ENCODE measurements around the gene PLEKHM3. TPM values are rescaled to one million over a fixed set of nuclear protein-coding genes. Genes with fewer than 3 reads are reported as not detected.

Gene PLEKHM3
- total RNA-seq, 4 donors from 2014 or later: 22.0 to 29.1 (median 25.0) TPM

DNA sequence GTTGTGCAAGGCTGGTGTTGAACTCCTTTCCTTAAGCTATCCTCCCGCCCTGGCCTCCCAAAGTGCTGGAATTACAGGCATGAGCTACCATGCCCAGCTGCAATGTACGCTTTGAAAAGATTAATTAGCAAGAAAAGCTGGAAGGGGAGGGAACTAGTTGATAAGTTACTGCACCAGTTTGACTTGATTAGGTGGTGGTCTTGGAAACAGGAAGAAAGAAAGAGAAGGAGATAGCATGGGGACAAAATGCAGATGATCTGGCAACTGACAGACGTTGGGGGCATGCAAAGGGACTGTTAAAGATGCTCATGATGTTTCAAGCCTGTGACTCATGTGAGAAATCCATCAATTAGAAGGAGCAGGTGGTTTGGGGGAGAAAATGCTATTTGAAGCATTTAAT, 68.6 kb downstream of the PLEKHM3 start:
- H3K27me3 ChIP-seq: no peaks in the 10 kb centered on the region
- no peak for DNase-seq (ENCODE audit: low spot score in 2 of 2)
- TF ChIP-seq POLR2A (IDR thresholded peaks at IDR 0.05) (no peak), EP300 (IDR thresholded peaks at IDR 0.05) (no peak)
- TF ChIP-seq, protein P1, sequence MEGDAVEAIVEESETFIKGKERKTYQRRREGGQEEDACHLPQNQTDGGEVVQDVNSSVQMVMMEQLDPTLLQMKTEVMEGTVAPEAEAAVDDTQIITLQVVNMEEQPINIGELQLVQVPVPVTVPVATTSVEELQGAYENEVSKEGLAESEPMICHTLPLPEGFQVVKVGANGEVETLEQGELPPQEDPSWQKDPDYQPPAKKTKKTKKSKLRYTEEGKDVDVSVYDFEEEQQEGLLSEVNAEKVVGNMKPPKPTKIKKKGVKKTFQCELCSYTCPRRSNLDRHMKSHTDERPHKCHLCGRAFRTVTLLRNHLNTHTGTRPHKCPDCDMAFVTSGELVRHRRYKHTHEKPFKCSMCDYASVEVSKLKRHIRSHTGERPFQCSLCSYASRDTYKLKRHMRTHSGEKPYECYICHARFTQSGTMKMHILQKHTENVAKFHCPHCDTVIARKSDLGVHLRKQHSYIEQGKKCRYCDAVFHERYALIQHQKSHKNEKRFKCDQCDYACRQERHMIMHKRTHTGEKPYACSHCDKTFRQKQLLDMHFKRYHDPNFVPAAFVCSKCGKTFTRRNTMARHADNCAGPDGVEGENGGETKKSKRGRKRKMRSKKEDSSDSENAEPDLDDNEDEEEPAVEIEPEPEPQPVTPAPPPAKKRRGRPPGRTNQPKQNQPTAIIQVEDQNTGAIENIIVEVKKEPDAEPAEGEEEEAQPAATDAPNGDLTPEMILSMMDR (IDR thresholded peaks at IDR 0.05): no peak
- H3K4me1 ChIP-seq: peaks cover 0 to under 1% (median 0%) of the 10 kb centered on the region in 4 donors
- H3K9me3 ChIP-seq: no peaks in the 10 kb centered on the region
- H3K36me3 ChIP-seq: no peaks in the 10 kb centered on the region
- no peak overlapping the region for H3K4me3 ChIP-seq
- WGBS, 2 donors: 84 to 87% methylated on average over 3 of the region's 3 CpGs
- no peak overlapping the region for H3K27ac ChIP-seq

DNA sequence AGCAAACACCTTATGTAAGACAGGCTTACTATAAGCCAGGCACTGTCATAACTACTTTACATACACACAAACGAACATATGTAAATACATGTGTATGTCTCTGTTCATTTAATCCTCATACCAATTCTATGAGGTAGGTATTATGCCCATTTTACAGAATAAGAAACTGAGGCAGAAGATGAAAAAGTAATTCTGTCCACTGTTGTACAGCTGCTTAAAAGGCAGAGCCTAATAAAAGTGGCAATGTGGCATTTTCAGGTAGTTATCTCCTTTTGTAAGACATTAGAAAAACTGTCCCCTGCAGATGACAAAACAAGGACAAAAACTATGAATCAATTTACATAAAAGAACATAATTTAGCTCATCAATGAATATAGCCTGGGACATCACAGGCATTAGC, 69.9 kb downstream of the PLEKHM3 start:
- DNase-seq (ENCODE audit: low spot score in 2 of 2): no peak
- no peaks in the 10 kb centered on the region for H3K9me3 ChIP-seq
- H3K4me3 ChIP-seq: no peak overlapping the region
- TF ChIP-seq POLR2A (IDR thresholded peaks at IDR 0.05): no peak
- TF ChIP-seq, protein P1 (IDR thresholded peaks at IDR 0.05): no peak
- TF ChIP-seq EP300 (IDR thresholded peaks at IDR 0.05): no peak
- H3K36me3 ChIP-seq: no peaks in the 10 kb centered on the region
- peaks cover 0 to 14% (median 3%) of the 10 kb centered on the region in 4 donors for H3K4me1 ChIP-seq
- WGBS, 2 donors: 0 to 40% methylated on average over 1 of the region's 1 CpG
- H3K27ac ChIP-seq: no peak overlapping the region
- no peaks in the 10 kb centered on the region for H3K27me3 ChIP-seq

DNA sequence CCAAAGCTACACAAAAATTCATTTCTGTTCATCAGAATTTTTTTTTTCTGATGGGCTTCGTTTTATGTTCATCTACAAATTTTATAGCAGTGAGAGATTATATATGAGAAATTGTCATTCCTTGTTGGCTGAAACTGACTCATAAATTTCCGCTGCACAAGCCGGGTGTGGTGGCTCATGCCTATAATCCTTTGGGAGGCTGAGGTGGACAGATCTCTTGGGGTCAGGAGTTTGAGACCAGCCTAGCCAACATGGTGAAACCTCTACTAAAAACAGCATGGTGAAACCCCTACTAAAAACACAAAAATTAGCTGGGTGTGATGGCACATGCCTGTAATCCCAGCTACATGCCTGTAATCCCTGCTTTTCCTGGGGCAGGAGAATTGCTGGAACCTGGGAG, 72.0 kb downstream of the PLEKHM3 start:
- no peaks in the 10 kb centered on the region for H3K36me3 ChIP-seq
- 95 to 98% methylated on average over 3 of the region's 3 CpGs for WGBS, 2 donors

DNA sequence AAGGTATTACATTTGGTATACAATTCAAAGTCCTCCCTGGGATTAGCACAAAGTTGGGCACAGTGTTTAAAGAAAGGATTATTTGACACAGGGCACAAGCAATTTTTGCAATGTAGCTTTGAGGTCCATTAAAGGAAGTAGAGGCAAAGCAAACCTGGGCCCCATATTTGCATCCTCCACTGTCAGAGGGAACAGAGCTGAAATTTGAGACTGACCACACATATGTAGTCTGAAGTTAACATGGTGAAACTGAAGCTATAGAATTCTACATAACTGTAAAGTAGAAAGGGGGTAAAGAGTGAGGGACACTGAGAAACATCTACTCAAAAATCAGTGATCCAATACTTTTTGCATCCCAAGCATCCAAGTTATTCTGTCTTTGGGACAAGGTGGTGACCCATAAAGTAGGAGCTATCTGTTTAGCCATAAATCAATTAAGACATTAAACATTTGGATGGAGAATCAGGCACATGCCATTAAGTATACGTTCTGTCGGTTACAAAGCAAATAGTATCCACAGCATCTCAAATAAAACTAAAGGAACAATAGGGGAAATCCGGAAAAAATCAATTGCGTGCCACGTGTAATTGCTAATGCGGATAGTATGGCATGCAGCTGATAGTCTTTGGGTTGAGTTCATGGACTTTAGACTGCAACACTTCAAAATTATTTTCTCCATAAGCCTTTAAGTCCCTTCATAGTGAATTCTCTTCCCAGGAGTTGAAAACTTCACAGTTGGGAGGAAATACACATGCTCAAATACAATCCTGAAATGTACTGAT, 72.6 kb downstream of the PLEKHM3 start:
- no peak for TF ChIP-seq POLR2A (IDR thresholded peaks at IDR 0.05)
- no peak for TF ChIP-seq EP300 (IDR thresholded peaks at IDR 0.05)
- TF ChIP-seq, protein P1 (IDR thresholded peaks at IDR 0.05): no peak
- Histone ChIP-seq H3K27me3 (no peaks in the 10 kb centered on the region), H3K9me3 (no peaks in the 10 kb centered on the region), H3K4me3 (no peak overlapping the region), H3K27ac (no peak overlapping the region), H3K36me3 (no peaks in the 10 kb centered on the region), H3K4me1 (peaks cover 0 to 19% (median 3%) of the 10 kb centered on the region in 4 donors)
- no peak for DNase-seq (ENCODE audit: low spot score in 2 of 2)
- WGBS, 2 donors: 90 to 93% methylated on average over 6 of the region's 6 CpGs

More for the DNA sequence above, 72.0 kb downstream of the PLEKHM3 start:
- Histone ChIP-seq H3K4me1 (peaks cover 0 to 19% (median 3%) of the 10 kb centered on the region in 4 donors), H3K27ac (no peak overlapping the region), H3K27me3 (no peaks in the 10 kb centered on the region), H3K9me3 (no peaks in the 10 kb centered on the region), H3K4me3 (no peak overlapping the region)
- no peak for DNase-seq (ENCODE audit: low spot score in 2 of 2)
- TF ChIP-seq EP300 (IDR thresholded peaks at IDR 0.05) (no peak), POLR2A (IDR thresholded peaks at IDR 0.05) (no peak)
- TF ChIP-seq, protein P1 (IDR thresholded peaks at IDR 0.05): no peak

DNA sequence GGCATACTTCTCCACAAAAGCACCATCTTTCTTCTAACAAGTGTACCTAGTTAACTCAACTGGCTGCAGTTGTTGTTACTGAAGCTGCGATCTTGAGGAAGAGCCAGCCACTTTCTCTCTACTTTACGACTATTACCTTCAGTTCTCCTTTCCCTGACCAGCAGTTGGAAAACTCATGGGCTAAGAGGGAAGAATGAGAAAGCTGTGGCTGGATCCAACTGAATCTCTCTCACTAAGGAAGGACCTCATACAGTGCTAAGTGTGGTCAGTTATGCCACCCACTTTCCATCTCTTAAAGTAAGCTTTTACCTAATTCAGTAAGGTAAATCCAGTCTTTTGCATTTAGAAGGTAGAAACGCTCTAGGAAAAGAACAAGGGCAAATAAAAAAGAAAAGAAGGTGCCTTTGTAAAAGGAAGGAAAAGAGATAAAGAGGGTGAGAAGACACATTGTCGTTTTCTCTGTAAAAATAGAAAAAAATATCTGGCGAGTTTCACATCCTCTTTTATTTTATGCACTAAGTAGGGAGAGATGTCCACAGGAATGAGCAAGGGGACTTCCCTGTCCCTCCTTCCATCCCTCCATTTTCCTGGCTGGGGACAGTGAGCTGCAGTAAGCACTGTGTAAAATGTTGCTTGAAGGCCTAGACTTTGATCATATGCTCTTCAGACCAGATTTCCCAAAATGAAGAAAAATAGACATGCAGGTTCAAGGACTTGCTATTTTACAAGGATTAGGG, 73.4 kb downstream of the PLEKHM3 start:
- 75 to 77% methylated on average over 5 of the region's 5 CpGs for WGBS, 2 donors
- no peak overlapping the region for H3K27ac ChIP-seq
- TF ChIP-seq EP300 (IDR thresholded peaks at IDR 0.05): no peak
- TF ChIP-seq POLR2A (IDR thresholded peaks at IDR 0.05): no peak
- TF ChIP-seq, protein P1 (IDR thresholded peaks at IDR 0.05): no peak
- peaks cover 0 to 19% (median 3%) of the 10 kb centered on the region in 4 donors for H3K4me1 ChIP-seq
- no peak overlapping the region for H3K4me3 ChIP-seq
- H3K9me3 ChIP-seq: no peaks in the 10 kb centered on the region
- no peaks in the 10 kb centered on the region for H3K36me3 ChIP-seq
- DNase-seq (ENCODE audit: low spot score in 2 of 2): no peak
- H3K27me3 ChIP-seq: no peaks in the 10 kb centered on the region
